PC-9 (cell line): ENCODE measurements around the gene IMMP2L.

Experiments used
- EZH2 ChIP-seq: fragments of 200-600 bp; sonication (generic); IDR thresholded peaks from 2 replicates; pipeline ENCODE4 v1.8.0; 2017; ENCODE audit warnings: antibody characterized with exemption, low read depth
- TF ChIP-seq, protein P1 (sequence below): fragments of 200-600 bp; sonication (generic); conservative IDR thresholded peaks from 2 replicates; pipeline ENCODE4 v1.6.1; 2017; ENCODE audit warnings: mixed run types, antibody characterized with exemption, mild to moderate bottlenecking, moderate library complexity

DNA sequence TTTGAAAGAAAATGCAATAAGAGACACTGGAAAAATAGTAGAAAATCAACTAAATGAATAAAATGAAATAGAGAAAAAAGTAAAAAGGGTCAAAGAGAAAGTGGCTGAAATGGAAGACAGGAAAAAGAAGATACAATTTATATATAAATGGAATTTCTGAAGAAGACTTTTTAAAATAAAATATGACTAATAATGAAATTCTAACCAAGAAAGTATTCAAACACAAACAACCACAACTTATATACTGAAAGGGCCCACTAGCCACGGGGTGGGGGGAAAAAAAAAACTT, 232.1 kb downstream of the IMMP2L start:
- TF ChIP-seq, protein P1, sequence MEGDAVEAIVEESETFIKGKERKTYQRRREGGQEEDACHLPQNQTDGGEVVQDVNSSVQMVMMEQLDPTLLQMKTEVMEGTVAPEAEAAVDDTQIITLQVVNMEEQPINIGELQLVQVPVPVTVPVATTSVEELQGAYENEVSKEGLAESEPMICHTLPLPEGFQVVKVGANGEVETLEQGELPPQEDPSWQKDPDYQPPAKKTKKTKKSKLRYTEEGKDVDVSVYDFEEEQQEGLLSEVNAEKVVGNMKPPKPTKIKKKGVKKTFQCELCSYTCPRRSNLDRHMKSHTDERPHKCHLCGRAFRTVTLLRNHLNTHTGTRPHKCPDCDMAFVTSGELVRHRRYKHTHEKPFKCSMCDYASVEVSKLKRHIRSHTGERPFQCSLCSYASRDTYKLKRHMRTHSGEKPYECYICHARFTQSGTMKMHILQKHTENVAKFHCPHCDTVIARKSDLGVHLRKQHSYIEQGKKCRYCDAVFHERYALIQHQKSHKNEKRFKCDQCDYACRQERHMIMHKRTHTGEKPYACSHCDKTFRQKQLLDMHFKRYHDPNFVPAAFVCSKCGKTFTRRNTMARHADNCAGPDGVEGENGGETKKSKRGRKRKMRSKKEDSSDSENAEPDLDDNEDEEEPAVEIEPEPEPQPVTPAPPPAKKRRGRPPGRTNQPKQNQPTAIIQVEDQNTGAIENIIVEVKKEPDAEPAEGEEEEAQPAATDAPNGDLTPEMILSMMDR: no peak
- TF ChIP-seq EZH2: no peak
